KBM-7 (cell line): ENCODE results near the gene HDAC7.

Source experiments
- DNase-seq: peaks from one replicate; pipeline ENCODE4 v3.0.0-alpha.2; 2015
- in situ Hi-C: fragments of 300-500 bp; cut with MboI; formaldehyde crosslinking; loops from 2 replicates; pipeline ENCODE4 v1.14.3; 2020; ENCODE audit warnings: low sequenced_read_pairs, low pct_unique_long_range_greater_than_20kb, mixed read lengths

The HDAC7 gene

DNA sequence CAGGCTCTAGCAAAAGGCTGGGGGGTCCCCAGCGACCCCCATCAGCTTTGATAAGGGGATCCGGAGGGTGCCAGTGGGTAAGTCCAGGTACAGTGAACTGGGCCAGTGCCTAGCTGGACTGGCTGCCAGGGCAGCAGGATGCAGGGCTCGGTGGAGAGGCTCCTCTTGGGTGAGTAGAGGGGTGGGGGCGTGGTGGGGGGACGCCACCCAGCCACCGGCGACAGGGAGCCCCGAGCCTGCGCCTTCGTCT is 61.2 kb downstream of the HDAC7 start:
- in situ Hi-C loops, result no loop called here
- no peak for DNase-seq

DNA sequence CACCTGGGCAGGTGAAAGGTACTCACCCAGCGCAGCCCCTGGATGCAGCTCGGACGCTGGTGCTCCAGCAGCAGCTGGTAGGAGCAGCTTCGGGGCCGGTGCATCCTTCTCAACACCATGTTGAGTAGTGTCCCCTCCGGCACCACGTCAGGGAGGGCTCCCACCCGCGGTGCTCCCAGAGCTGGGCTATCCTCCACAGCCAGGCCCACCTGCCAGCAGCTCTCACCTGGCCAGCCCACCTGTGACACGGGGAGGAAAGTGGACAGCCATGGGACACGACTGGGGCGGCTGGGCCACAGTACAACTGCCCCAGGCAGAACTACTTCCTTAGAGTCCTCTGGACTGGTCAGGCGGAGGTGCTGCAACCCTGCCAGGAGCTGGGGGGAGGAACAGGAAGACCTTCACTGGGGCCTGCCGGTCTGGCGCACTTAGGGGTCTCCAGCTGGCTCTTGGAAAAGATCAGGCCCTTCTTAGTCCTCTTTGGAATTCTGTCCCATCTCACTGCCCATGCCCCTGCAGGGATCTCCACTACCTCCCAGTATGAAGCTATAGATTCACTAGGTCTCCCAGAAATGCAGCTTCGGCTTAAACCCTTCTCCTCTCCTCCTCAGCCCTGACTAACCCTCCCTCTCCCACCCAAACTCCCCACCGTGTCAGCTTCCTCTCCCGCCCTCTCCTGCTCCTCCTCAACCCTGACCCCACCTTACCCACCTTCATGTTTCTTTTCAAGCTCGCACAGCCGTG is 61.7 kb downstream of the HDAC7 start:
- DNase-seq, result no peak
- in situ Hi-C loops, result no loop called here

DNA sequence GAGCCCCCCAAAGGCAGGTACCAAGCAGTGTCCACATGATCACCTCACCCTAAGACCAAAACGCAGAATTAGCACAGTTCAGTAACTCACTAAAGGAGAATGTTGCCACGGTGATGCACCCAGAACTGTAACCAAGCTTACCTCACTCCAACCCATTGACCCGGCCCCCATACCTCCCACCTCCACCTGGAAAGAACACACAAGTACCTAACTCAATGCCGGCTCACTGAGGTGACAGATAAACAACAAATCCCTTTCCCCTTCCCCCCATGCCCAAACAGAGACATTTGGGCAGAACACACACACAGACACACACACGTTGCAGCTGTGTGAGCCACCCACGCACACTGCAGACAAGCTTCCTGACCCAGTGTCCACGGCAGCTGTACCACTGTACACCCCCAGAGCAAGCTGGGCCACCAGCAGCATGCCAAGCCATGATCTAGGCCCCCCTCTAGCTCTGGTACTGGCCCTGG is 62.3 kb downstream of the HDAC7 start:
- in situ Hi-C loops, result no loop called here
- no peak for DNase-seq

DNA sequence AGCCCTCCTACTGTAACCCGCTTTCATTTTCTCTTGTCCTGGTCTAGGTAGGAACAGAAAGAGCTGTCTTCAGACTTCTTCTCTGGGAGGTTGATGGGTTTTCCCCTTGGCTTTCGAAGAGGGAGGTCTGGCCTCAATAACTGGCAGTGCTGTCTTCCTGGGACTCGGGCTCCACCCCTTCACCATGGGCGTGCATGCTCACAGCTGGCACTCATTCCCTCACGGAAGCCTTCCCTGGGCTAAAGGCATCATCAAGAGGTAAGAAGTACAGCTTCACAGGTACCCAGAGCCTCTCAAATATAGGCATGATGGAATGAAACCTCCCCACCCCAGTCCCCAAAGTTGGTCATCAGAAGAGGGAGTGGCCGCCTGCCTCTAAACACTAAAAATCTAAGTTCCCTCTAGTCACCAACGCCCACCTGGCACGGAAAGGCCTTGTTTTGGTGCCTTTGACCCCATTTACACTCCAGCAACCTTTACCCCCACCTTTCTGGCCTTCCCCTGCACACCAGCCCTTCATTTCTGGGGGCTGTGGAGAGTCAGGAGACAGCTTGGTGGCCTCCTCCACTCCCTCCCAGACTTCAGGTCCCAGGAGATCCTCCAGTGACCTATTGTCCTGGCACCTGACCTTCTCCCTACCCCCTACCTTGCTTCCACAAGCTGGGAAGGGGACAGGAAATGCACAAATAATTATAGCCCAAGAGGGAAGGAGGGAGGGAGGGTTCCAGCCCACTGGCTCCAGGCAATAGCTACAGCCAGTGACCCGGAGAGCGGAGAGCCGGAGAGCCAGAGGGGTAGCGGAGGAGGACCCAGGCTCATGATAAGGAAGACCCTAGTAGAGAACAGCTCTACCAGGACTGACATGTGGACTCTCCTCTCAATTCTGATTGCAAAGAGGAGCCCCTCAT is 63.8 kb downstream of the HDAC7 start:
- DNase-seq, result no peak
- in situ Hi-C loops, result no loop called here

DNA sequence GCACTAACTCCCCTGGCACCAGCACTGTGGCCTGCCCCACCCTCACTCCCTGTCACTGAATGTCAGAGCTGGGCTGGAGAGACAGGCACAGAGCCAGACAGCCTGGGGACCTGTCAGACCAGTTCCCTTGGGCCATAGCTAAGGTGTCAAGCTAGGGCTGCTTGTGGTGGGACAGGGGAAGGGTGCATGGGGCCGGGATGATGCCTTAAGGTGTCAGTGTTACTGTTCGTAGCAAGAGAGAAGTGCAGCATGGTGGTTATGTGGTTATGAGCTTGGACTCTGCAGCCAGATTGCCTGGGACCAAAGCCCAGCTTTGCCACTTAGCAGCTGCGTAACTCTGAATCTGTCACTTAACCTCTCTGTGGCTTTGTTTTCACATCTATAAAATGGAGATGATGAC is 64.8 kb downstream of the HDAC7 start:
- no peak for DNase-seq
- in situ Hi-C loops, result no loop called here

DNA sequence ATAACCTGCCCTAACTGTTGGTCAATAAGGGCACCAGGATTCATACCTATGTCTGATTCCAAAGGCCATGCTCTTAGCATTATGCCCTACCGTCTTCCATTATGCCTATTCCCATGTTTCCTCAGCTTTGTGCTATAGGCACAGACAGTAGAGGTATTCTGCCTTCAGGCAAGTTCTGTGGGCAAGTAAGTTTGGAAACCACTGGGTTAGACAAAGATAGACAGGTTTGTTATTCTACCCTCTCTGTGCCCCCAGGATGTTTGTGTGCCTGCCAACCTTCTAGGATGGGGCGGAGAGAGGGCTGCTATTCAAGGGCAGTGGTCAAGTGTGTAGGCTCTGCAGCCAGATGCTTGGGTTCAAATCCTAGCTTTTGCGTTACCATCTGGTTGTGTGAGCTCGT is 65.6 kb downstream of the HDAC7 start:
- DNase-seq, result no peak
- in situ Hi-C loops, result no loop called here

DNA sequence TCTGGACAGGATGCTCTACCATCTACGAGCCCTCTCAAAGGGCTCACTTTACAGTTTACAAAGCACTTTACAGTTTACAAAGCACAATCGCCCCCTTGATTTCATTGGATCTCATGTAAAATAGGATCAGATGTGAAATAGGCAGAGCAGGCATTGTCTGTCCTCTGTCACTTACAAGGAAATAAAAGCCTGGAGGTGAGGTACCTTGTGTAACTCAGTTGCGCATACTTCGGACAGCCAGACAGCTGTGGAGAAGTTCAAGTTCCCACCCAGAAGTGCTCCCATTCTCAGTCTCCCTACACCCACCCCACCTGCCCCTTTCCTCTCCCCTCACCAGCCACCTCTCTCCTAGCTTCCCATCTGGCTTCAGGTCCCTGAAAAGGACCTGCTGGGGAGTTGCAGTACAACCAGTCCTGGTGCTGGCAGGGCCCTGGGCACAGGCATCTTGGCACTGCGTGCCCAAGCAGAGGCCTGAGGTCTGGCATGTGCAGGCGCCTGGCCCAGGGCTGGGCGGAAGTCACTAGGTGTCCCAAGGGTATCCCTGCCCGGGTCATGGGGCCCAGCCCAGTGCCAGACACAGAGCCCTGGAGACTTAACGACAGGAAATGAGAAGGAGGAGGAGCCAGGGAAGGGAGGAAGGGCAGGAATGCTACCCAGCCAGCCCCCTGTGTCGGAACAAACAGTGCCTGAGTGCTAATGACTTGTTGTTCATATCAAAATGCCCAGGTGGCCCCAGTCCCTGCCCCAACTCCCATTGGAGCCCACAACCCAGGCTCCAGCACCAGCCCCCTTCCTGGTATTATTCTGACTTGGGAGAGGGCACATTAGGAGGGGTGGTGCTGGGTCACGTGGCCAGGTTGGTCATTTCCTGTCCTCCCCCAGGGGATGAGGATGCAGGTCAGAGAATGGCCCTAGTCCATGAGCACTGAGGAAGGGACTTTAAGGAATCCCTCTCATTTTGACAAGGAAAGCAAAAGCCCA is 66.4 kb downstream of the HDAC7 start:
- in situ Hi-C loops, result no loop called here

DNA sequence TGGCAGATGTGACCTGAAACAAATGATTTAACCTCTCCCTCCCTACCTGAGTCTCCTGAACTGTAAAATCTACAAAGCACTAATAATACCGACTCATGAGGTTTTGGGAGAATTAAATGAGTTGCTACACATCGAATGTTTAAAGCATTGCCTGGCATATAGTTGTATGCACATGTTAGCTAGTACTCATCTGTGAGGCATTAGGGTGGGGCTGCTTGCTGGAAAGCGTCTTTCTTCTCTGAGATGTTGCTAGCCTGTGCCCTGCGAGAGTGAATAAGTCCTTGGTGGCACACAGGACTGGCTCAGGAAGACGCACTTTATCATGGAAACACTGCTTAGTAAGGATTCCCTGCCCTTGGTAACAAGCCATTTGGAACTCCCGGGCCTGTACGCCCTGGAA is 67.2 kb downstream of the HDAC7 start:
- DNase-seq, result no peak
- in situ Hi-C loops, result no loop called here

More for the DNA sequence above, 66.4 kb downstream of the HDAC7 start:
- no peak for DNase-seq

DNA sequence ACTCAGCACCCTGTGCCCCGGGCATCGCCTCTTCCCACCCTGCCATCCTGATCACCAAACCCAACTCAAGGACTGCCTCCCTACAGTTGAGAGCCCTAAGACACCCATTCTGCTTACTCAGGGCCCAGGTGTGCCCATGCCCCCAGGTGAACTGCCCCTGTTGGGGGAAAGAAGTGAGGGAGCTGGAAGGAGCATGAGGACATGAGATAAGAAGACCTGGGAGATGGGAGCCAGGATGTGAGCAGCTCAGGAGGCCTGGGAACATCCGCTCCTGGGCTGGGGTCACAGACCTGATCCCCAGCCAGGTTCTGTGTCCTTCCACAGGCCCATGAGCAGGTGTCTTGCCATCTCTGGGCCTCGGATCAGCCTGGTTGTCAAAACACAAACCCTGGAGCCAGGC is 67.6 kb downstream of the HDAC7 start:
- in situ Hi-C loops, result no loop called here
- DNase-seq, result no peak

DNA sequence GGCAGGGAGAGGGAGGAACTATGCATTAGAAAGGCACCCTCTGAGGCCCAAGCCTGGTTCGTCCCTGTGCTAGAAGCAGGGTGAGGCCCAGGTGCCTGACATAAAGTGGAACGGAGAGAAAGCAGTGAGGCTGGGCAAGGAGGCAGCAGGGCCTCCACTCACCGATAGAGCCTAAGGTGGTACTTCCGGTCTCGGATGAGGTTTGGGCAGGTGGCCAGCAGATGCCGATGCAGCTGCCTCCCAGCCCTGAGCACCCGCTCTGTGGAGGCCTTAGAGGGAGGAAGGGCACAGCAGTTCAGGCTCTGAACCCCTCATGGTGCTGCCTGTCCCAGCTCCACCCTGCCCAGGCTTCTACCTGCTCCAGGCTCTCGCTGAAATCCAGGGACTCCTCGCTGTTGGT is 68.1 kb downstream of the HDAC7 start:
- in situ Hi-C loops, result no loop called here
- DNase-seq, result no peak

DNA sequence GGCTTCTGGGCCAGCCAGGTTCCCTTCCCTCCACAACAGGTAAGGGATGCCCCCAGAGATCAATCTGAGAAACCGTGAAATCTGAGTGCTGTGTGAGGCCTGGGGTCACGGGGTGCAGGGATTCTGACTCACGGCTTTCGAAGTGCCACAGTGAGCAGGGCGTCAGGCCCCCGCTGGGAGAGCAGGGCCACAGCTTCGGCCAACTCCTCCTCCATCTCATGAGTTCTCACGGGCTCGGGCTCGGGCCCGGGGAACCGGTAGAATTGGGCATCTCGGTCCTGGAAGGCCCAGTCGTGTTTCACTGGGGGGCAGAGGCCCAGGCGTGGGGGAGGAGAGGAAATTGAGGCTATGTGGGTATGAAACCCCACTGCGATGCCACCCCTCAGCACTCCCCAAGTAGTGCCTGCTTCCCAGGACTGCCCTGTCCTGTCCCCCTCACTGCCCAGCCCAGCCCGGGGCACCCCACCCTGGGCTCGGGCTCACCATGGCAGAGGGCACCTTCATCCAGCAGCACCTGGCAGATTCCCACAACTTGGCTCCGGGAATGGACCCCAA is 68.7 kb downstream of the HDAC7 start:
- DNase-seq, result no peak
- in situ Hi-C loops, result no loop called here

DNA sequence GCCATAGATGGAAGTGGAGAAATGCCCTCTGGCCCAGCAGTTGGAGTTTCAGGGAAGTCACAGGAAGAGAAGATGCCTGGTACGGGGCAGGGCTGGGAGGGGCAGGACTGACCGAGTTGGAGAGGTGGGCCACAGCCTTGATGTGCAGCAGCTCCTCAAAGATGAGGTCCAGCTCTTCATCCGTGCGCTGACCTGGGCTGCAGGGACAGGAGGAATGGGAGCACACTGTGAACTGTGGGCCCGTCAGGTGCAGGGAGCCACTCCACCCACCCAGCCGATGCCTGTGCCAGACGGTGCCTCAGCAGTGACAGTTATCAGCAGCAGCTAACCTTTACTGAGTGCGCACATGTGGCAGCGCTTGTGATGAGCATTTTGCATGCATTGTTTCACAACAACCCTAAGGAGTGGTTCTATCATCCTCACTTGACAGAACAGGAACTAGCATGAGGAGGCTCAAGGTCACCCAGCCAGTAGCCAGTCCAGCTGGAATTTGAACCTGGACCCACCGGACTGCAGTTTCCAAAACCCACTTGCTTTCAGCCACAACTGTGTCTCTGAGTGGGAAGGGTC is 69.4 kb downstream of the HDAC7 start:
- in situ Hi-C loops, result no loop called here

DNA sequence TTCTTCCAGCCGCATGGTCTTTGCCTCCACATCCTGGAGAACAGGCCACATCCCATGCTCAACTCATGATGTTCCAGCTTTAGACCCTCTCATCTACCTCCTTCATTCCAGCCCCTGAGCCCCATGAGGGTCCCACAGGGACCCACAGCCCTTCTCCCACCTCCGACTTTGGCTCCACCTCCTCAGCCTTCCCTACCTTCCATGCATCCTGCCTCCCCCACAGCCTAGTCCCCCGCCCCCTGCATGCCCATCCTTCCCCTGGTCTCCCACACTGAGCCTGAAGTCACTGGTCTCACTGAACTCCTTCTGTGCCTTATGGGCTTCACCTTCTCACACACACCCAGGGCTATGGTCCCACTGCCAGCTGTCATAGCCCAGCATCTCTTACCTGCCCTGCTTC is 70.8 kb downstream of the HDAC7 start:
- in situ Hi-C loops, result loop anchor here (25.0 kb wide), 1 partner anchor 88 kb away; no protein-coding TSS in a partner anchor
- no peak for DNase-seq

More for the DNA sequence above, 69.4 kb downstream of the HDAC7 start:
- DNase-seq, result no peak

DNA sequence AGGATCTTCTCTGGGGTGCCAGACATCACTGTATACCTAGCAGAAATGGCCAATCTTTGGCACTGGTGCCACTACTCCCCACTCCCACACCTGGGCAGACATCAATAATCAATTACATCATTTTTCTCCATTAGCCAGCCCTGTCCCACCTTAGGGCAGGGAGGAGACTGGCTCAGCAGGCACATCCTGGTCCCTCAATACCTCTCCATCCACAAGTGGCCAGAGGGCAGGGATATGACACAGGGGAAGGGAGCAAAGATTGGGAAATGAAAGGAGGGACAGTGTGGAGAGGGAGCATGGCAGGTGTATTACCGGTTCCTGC is 71.2 kb downstream of the HDAC7 start:
- in situ Hi-C loops, result loop anchor here (25.0 kb wide), 1 partner anchor 89 kb away; no protein-coding TSS in a partner anchor
- no peak for DNase-seq

DNA sequence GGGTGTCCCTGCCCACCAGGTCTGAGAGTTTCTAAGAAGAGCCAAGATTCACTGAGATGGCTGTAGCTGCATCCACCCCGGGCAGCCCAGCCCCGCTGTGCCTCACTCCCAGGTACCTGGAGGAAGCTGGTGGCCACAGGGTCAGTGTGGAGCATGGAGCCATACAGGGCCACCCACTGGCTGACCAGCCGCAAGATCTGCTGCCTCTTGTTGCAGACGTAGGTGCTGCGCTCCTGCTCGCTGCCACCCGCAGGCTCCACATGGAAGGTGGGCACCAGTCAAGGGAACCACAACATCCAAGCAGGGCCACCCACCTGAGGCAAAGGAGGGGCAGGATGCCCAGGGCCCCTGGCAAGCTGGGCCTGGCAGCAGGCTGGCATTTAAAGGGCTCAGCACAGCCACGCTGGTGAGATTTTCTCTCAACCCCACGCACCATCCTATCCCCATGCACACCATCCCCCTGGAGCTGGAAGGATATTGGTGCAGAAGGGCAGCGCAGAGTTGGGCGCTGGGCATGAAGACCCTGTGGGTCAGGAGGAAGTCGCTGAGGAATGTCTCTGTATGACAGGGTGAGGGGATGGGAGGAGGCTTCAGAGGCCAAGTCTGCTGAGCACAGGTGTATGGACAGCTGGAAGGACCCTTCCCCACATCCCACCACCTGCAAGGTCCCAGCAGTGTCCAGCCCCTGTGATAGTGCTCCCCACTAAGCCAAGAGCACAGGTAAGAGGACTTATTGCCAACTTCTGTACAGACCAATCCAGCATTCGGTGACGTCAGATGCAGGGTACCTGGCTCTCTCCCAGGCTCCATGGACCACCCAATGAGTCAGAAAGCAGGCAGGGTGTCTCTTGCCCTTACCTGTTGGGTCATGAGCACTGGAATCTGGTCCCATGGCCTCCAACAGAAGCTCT is 71.9 kb downstream of the HDAC7 start:
- no peak for DNase-seq

DNA sequence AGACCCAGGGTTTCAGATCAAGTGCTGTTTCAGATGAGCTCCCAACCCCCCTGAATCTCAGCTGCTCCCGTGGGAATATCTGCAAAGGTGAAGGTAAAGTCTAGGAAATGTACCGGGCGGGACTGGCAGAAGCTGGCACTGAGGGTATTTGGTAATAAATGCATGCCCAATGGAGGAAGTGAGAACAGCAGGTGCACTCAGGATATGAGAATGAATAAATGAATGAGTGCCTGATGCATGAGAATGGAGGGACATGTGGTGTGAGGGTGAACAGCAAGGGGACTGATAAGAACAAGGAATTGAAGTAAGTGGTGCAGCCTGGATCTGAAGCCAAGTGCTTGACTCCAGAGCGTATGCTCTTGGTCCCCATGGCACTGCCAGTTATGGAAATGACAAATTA is 72.6 kb downstream of the HDAC7 start:
- no peak for DNase-seq
- in situ Hi-C loops, result loop anchor here (25.0 kb wide), 1 partner anchor 90 kb away; no protein-coding TSS in a partner anchor

More for the DNA sequence above, 71.9 kb downstream of the HDAC7 start:
- in situ Hi-C loops, result loop anchor here (25.0 kb wide), 1 partner anchor 89 kb away; no protein-coding TSS in a partner anchor

DNA sequence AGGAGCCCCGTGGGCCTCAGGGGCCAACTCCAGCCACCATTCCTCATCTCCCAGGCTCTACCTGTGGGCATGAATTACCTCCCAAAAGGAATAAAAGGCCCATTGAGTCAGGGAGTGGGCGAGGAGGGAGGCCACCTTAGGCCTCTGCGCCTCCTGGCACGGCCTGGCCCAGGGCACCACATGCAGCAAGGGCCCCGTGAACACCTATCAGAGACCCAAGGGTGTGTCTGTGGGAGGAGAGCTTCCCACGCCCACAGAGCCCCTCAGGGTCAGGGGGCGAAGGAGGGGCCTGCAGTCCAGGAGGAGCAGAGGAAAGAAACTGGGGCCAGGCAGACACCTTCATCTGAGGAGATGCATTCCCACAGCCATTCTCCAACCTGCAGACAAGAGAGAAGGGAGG is 73.2 kb downstream of the HDAC7 start:
- no peak for DNase-seq
- in situ Hi-C loops, result loop anchor here (25.0 kb wide), 1 partner anchor 91 kb away; no protein-coding TSS in a partner anchor

DNA sequence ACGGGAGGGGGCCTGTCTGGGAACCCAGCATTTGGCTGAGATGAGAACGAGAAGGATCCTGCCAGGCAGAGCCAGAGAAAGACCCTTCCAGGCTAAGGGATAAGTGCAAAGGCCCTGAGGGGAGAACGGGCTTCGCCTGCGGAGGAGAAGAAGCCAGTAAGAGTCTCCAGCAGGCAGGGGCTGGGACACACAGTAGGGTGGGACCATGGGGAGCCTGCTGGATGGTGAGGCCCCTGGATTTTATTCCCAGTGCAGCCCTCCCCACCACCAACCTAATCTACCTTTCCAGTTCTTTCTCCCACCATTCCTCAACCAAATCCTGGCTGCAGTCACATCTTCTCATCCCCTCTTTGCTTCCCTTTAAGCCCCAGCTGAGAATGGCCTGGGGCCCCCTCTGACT is 73.6 kb downstream of the HDAC7 start:
- in situ Hi-C loops, result loop anchor here (25.0 kb wide), 1 partner anchor 91 kb away; no protein-coding TSS in a partner anchor
- no peak for DNase-seq
